HepG2 (cell line): ENCODE data around the gene HIPK2. TPM values are rescaled to one million over a fixed set of nuclear protein-coding genes. Genes with fewer than 3 reads are reported as not detected.
A peak's percentile ranks its signal among the peaks of the same experiment; 100 is the strongest.

Experiments
- KMT2A ChIP-seq: sonication (generic); formaldehyde crosslinking; IDR thresholded peaks from 2 replicates; pipeline ENCODE4 v1.4.0; 2020; ENCODE audit warnings: missing genetic modification reagents
- NFKBIZ ChIP-seq: IDR thresholded peaks from 2 replicates; pipeline ENCODE4 v1.6.1; 2018; ENCODE audit warnings: missing genetic modification reagents, missing compliant biosample characterization
- PITX1 ChIP-seq: sonication (generic); formaldehyde crosslinking; IDR thresholded peaks from 2 replicates; pipeline ENCODE4 v1.5.1; 2020; ENCODE audit warnings: mild to moderate bottlenecking, missing genetic modification reagents
- POGZ ChIP-seq: sonication (generic); formaldehyde crosslinking; IDR thresholded peaks from 2 replicates; pipeline ENCODE4 v1.4.0; 2020; ENCODE audit warnings: mild to moderate bottlenecking, missing genetic modification reagents
- RBFOX2 ChIP-seq: fragments of 200-400 bp; formaldehyde crosslinking; IDR thresholded peaks from 2 replicates; pipeline ENCODE4 v1.6.1; 2017; ENCODE audit warnings: low read depth, mild to moderate bottlenecking, low read length
- SAP130 ChIP-seq: IDR thresholded peaks from 2 replicates; pipeline ENCODE4 v1.6.1; 2016; ENCODE audit warnings: low read depth
- SOX13 ChIP-seq, 3 experiments: fragments of 450-650 bp in 1 of 3; sonication (generic) in 1 of 3; formaldehyde crosslinking in 1 of 3; IDR thresholded peaks in 2 of 3; conservative IDR thresholded peaks in 1 of 3; 2 replicates each; pipeline versions ENCODE4 v1.5.0 to v1.6.1; 2016 to 2020; ENCODE audit warnings: antibody characterized with exemption in 1 of 3, mild to moderate bottlenecking in 1 of 3, missing compliant biosample characterization in 1 of 3, missing genetic modification reagents in 1 of 3, moderate library complexity in 1 of 3
- SOX6 ChIP-seq, 2 experiments: fragments of 450-650 bp in 1 of 2; sonication (generic) in 1 of 2; formaldehyde crosslinking in 1 of 2; IDR thresholded peaks; 2 replicates each; pipeline versions ENCODE4 v1.4.0 to v1.6.1; 2017 to 2020; ENCODE audit warnings: antibody characterized with exemption in 1 of 2, mild to moderate bottlenecking in 1 of 2, missing genetic modification reagents in 1 of 2
- TAF1 ChIP-seq: sonication (generic); formaldehyde crosslinking; IDR thresholded peaks from 2 replicates; pipeline ENCODE4 v1.4.0; 2020; ENCODE audit warnings: missing genetic modification reagents
- YEATS4 ChIP-seq: sonication (generic); formaldehyde crosslinking; IDR thresholded peaks from 2 replicates; pipeline ENCODE4 v1.4.0; 2020; ENCODE audit warnings: missing genetic modification reagents, borderline replicate concordance
- ZFX ChIP-seq: sonication (generic); formaldehyde crosslinking; IDR thresholded peaks from 2 replicates; pipeline ENCODE4 v1.4.0; 2020; ENCODE audit warnings: mild to moderate bottlenecking, low read depth, missing genetic modification reagents, moderate library complexity
- ZFY ChIP-seq: sonication (generic); formaldehyde crosslinking; IDR thresholded peaks from 2 replicates; pipeline ENCODE4 v1.4.0; 2020; ENCODE audit warnings: missing genetic modification reagents
- ZMYM2 ChIP-seq: sonication (generic); formaldehyde crosslinking; IDR thresholded peaks from 2 replicates; pipeline ENCODE4 v1.8.0; 2022; ENCODE audit warnings: mild to moderate bottlenecking, missing genetic modification reagents
- ZNF232 ChIP-seq: sonication (generic); formaldehyde crosslinking; IDR thresholded peaks from 2 replicates; pipeline ENCODE4 v1.4.0; 2020; ENCODE audit warnings: missing genetic modification reagents, borderline replicate concordance
- ZNF451 ChIP-seq: sonication (generic); formaldehyde crosslinking; IDR thresholded peaks from 2 replicates; pipeline ENCODE4 v1.5.0; 2020; ENCODE audit warnings: mild to moderate bottlenecking, missing genetic modification reagents
- ZSCAN25 ChIP-seq: sonication (generic); formaldehyde crosslinking; IDR thresholded peaks from 2 replicates; pipeline ENCODE4 v1.8.0; 2022; ENCODE audit warnings: mild to moderate bottlenecking, missing genetic modification reagents
- polyA plus RNA-seq, 8 experiments: library from polyadenylated mRNA; depleted of rRNA in 3 of 8; stranded (reverse) in 7 of 8; unstranded in 1 of 8; fragments of >200 nt; fragmentation: Illumina TruSeq in 4 of 8; extraction: Trizol in 4 of 8; gene quantifications; 2 replicates each; pipeline versions ENCODE4 v1.2.1 to v1.2.3, GENCODE V29; 2011 to 2016; ENCODE audit warnings: low read depth in 4 of 8, missing spikeins in 1 of 8, mixed read lengths in 1 of 8; ENCODE audit not compliant: insufficient read depth in 1 of 8
- total RNA-seq, 5 experiments: library from RNA; depleted of rRNA; stranded (reverse); fragments of >200 nt; fragmentation: Illumina TruSeq; extraction: Trizol; gene quantifications; 2 replicates each; pipeline ENCODE4 v1.2.3, GENCODE V29; 2016; ENCODE audit warnings: low read depth in 1 of 5
- TF ChIP-seq, protein P1 (sequence below): sonication (generic); formaldehyde crosslinking; IDR thresholded peaks from 2 replicates; pipeline ENCODE4 v1.4.0; 2020; ENCODE audit warnings: mild to moderate bottlenecking, missing genetic modification reagents
- TF ChIP-seq, protein P2 (sequence below): sonication (generic); formaldehyde crosslinking; IDR thresholded peaks from 2 replicates; pipeline ENCODE4 v1.4.0; 2020; ENCODE audit warnings: missing genetic modification reagents
- TF ChIP-seq, protein P3 (sequence below): fragments of 450-650 bp; IDR thresholded peaks from 2 replicates; pipeline ENCODE4 v1.6.1; 2016
- TF ChIP-seq, protein P4 (sequence below): sonication (generic); formaldehyde crosslinking; IDR thresholded peaks from 2 replicates; pipeline ENCODE4 v1.4.0; 2020; ENCODE audit warnings: missing genetic modification reagents

Gene HIPK2
- total and polyA plus RNA-seq, 2 of the 13 experiments (the other 11 are each of a cell fraction or from before 2014, with no cell fraction given): 14.4 to 20.2 TPM

GRCh38 chr7:139776486-139777132 lies 1.2 kb downstream of the HIPK2 start (continued):
- TF ChIP-seq, protein P1, sequence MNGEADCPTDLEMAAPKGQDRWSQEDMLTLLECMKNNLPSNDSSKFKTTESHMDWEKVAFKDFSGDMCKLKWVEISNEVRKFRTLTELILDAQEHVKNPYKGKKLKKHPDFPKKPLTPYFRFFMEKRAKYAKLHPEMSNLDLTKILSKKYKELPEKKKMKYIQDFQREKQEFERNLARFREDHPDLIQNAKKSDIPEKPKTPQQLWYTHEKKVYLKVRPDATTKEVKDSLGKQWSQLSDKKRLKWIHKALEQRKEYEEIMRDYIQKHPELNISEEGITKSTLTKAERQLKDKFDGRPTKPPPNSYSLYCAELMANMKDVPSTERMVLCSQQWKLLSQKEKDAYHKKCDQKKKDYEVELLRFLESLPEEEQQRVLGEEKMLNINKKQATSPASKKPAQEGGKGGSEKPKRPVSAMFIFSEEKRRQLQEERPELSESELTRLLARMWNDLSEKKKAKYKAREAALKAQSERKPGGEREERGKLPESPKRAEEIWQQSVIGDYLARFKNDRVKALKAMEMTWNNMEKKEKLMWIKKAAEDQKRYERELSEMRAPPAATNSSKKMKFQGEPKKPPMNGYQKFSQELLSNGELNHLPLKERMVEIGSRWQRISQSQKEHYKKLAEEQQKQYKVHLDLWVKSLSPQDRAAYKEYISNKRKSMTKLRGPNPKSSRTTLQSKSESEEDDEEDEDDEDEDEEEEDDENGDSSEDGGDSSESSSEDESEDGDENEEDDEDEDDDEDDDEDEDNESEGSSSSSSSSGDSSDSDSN (CRISPR knock-in tag): peak; percentile 46; the same call in 1 of the 2 replicates
- TF ChIP-seq ZMYM2 (CRISPR knock-in tag): no peak
- TF ChIP-seq SOX13 (IDR thresholded peaks at IDR 0.05): no peak
- TF ChIP-seq SOX13 (CRISPR knock-in tag; conservative IDR thresholded peaks at IDR 0.05 in 1 of 2, IDR thresholded peaks at IDR 0.05 in 1 of 2): peak in 1 of 2 experiments; percentile 38; a peak in 1 of 4 replicates
- TF ChIP-seq, protein P2, sequence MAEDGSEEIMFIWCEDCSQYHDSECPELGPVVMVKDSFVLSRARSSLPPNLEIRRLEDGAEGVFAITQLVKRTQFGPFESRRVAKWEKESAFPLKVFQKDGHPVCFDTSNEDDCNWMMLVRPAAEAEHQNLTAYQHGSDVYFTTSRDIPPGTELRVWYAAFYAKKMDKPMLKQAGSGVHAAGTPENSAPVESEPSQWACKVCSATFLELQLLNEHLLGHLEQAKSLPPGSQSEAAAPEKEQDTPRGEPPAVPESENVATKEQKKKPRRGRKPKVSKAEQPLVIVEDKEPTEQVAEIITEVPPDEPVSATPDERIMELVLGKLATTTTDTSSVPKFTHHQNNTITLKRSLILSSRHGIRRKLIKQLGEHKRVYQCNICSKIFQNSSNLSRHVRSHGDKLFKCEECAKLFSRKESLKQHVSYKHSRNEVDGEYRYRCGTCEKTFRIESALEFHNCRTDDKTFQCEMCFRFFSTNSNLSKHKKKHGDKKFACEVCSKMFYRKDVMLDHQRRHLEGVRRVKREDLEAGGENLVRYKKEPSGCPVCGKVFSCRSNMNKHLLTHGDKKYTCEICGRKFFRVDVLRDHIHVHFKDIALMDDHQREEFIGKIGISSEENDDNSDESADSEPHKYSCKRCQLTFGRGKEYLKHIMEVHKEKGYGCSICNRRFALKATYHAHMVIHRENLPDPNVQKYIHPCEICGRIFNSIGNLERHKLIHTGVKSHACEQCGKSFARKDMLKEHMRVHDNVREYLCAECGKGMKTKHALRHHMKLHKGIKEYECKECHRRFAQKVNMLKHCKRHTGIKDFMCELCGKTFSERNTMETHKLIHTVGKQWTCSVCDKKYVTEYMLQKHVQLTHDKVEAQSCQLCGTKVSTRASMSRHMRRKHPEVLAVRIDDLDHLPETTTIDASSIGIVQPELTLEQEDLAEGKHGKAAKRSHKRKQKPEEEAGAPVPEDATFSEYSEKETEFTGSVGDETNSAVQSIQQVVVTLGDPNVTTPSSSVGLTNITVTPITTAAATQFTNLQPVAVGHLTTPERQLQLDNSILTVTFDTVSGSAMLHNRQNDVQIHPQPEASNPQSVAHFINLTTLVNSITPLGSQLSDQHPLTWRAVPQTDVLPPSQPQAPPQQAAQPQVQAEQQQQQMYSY: no peak
- TF ChIP-seq ZFY (CRISPR knock-in tag): peak; percentile 38; the same call in 1 of the 2 replicates
- TF ChIP-seq KMT2A: peak; percentile 70; the same call in 1 of the 2 replicates
- TF ChIP-seq ZSCAN25 (CRISPR knock-in tag): peak; percentile 67; the same call in 1 of the 2 replicates
- TF ChIP-seq, protein P3, sequence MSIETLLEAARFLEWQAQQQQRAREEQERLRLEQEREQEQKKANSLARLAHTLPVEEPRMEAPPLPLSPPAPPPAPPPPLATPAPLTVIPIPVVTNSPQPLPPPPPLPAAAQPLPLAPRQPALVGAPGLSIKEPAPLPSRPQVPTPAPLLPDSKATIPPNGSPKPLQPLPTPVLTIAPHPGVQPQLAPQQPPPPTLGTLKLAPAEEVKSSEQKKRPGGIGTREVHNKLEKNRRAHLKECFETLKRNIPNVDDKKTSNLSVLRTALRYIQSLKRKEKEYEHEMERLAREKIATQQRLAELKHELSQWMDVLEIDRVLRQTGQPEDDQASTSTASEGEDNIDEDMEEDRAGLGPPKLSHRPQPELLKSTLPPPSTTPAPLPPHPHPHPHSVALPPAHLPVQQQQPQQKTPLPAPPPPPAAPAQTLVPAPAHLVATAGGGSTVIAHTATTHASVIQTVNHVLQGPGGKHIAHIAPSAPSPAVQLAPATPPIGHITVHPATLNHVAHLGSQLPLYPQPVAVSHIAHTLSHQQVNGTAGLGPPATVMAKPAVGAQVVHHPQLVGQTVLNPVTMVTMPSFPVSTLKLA: no peak
- 0 out of 2 replicates have a peak, but pooled peaks have one; percentile 25 for TF ChIP-seq YEATS4 (CRISPR knock-in tag)
- TF ChIP-seq, protein P4, sequence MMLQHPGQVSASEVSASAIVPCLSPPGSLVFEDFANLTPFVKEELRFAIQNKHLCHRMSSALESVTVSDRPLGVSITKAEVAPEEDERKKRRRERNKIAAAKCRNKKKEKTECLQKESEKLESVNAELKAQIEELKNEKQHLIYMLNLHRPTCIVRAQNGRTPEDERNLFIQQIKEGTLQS: no peak
- no peak for TF ChIP-seq SOX6 (IDR thresholded peaks at IDR 0.05)
- peak; percentile 34; the same call in 1 of the 2 replicates for TF ChIP-seq SOX6 (CRISPR knock-in tag; IDR thresholded peaks at IDR 0.05)
- no peak for TF ChIP-seq ZNF451 (CRISPR knock-in tag)
- peak; percentile 55 for TF ChIP-seq SAP130 (CRISPR knock-in tag)
- peak; percentile 40; the same call in 1 of the 2 replicates for TF ChIP-seq RBFOX2
- TF ChIP-seq TAF1 (CRISPR knock-in tag): 0 out of 2 replicates have a peak, but pooled peaks have one; percentile 23
- peak; percentile 12; the same call in 1 of the 2 replicates for TF ChIP-seq POGZ (CRISPR knock-in tag)
- TF ChIP-seq ZNF232: no peak
- TF ChIP-seq PITX1 (CRISPR knock-in tag): no peak
- TF ChIP-seq NFKBIZ (CRISPR knock-in tag): no peak
- TF ChIP-seq ZFX: peak; percentile 25; the same call in 1 of the 2 replicates
